Measurements from ENCODE around the gene CCNB2. TPM values are rescaled to one million over a fixed set of nuclear protein-coding genes. Genes with fewer than 3 reads are reported as not detected.

CCNB2 gene
- total RNA-seq, 1 donor from 2014 or later = 2.0 TPM

- intact Hi-C loops (cut with DNase I) = no loop called here
- Histone ChIP-seq H3K4me1 (no peaks in the 10 kb centered on the region), H3K36me3 (peaks cover 51% of the 10 kb centered on the region), H3K4me3 (no peak overlapping the region), H3K27ac (no peak overlapping the region), H3K9me3 (no peaks in the 10 kb centered on the region), H3K27me3 (ENCODE audit: low read depth) (no peaks in the 10 kb centered on the region)
- no peak for TF ChIP-seq CTCF (IDR thresholded peaks at IDR 0.05)
- no peak for ATAC-seq
- DNase-seq = no peak
These were observed 30.3 kb upstream of the CCNB2 start for GRCh38 chr15:59074607-59075006.

GRCh38 chr15:59087731-59088130, 17.2 kb upstream of the CCNB2 start:
- no peak for ATAC-seq
- no peaks in the 10 kb centered on the region for H3K9me3 ChIP-seq
- no peaks in the 10 kb centered on the region for H3K27me3 ChIP-seq (ENCODE audit: low read depth)
- H3K36me3 ChIP-seq = peaks cover 84% of the 10 kb centered on the region
- no peak for TF ChIP-seq CTCF (IDR thresholded peaks at IDR 0.05)
- intact Hi-C loops (cut with DNase I) = no loop called here
- H3K4me3 ChIP-seq = no peak overlapping the region
- H3K27ac ChIP-seq = no peak overlapping the region
- H3K4me1 ChIP-seq = no peaks in the 10 kb centered on the region
- no peak for DNase-seq

- intact Hi-C loops (cut with DNase I) = no loop called here
- ATAC-seq (no peak), DNase-seq (no peak)
- Histone ChIP-seq H3K4me3 (no peak overlapping the region), H3K36me3 (peaks cover 93% of the 10 kb centered on the region), H3K27ac (no peak overlapping the region), H3K4me1 (no peaks in the 10 kb centered on the region), H3K27me3 (ENCODE audit: low read depth) (no peaks in the 10 kb centered on the region), H3K9me3 (no peaks in the 10 kb centered on the region)
- TF ChIP-seq CTCF (IDR thresholded peaks at IDR 0.05) = no peak
These were observed 10.9 kb upstream of the CCNB2 start for GRCh38 chr15:59094077-59094476.

GRCh38 chr15:59096429-59096828, 8.5 kb upstream of the CCNB2 start:
- peaks cover 70% of the 10 kb centered on the region for H3K36me3 ChIP-seq
- no peaks in the 10 kb centered on the region for H3K27me3 ChIP-seq (ENCODE audit: low read depth)
- DNase-seq (no peak), ATAC-seq (no peak)
- no peak for TF ChIP-seq CTCF (IDR thresholded peaks at IDR 0.05)
- no peaks in the 10 kb centered on the region for H3K4me1 ChIP-seq
- H3K9me3 ChIP-seq = no peaks in the 10 kb centered on the region
- intact Hi-C loops (cut with DNase I) = no loop called here
- H3K4me3 ChIP-seq = no peak overlapping the region
- no peak overlapping the region for H3K27ac ChIP-seq

- no peak for DNase-seq
- no peaks in the 10 kb centered on the region for H3K9me3 ChIP-seq
- no peak for ATAC-seq
- intact Hi-C loops (cut with DNase I) = no loop called here
- TF ChIP-seq CTCF (IDR thresholded peaks at IDR 0.05) = no peak
- no peak overlapping the region for H3K4me3 ChIP-seq
- H3K4me1 ChIP-seq = no peaks in the 10 kb centered on the region
- H3K27ac ChIP-seq = no peak overlapping the region
- peaks cover 42% of the 10 kb centered on the region for H3K36me3 ChIP-seq
- H3K27me3 ChIP-seq (ENCODE audit: low read depth) = no peaks in the 10 kb centered on the region
These were observed 5.7 kb upstream of the CCNB2 start for GRCh38 chr15:59099162-59099685.

GRCh38 chr15:59104602-59104911, 389 bp upstream of the CCNB2 start:
- ATAC-seq (peak in 1 of 2 donors; percentile 58), DNase-seq (peak; percentile 48)
- no peaks in the 10 kb centered on the region for H3K4me1 ChIP-seq
- peak overlapping the region; percentile 84 for H3K4me3 ChIP-seq
- no peaks in the 10 kb centered on the region for H3K27me3 ChIP-seq (ENCODE audit: low read depth)
- intact Hi-C loops (cut with DNase I) = no loop called here
- H3K36me3 ChIP-seq = no peaks in the 10 kb centered on the region
- no peak overlapping the region for H3K27ac ChIP-seq
- no peak for TF ChIP-seq CTCF (IDR thresholded peaks at IDR 0.05)
- no peaks in the 10 kb centered on the region for H3K9me3 ChIP-seq

Data from lower lobe of right lung (tissue), 2 donors.